Eye (tissue), 1 donor: ENCODE measurements around the gene TMEM54.

Experiments used
- DNase-seq: peaks from one replicate; pipeline ENCODE4 v3.0.0-alpha.2; 2015

The TMEM54 gene

GRCh38 chr1:32877211-32878110 is 23.7 kb downstream of the TMEM54 start:
- no peak for DNase-seq

- DNase-seq: peak; percentile 66
Observed at GRCh38 chr1:32876341-32877210, 24.6 kb downstream of the TMEM54 start.

GRCh38 chr1:32874860-32875752 is 26.1 kb downstream of the TMEM54 start:
- no peak for DNase-seq

GRCh38 chr1:32873484-32873883 is 27.7 kb downstream of the TMEM54 start:
- DNase-seq: no peak

- DNase-seq: no peak
Observed at GRCh38 chr1:32872192-32872460, 29.1 kb downstream of the TMEM54 start.

- DNase-seq: peak; percentile 52
Observed at GRCh38 chr1:32871364-32872191, 29.6 kb downstream of the TMEM54 start.

GRCh38 chr1:32870615-32871363 is 30.4 kb downstream of the TMEM54 start, which contains the start of gene FNDC5:
Gene FNDC5 (minus strand): TSS chr1:32870912.
- DNase-seq: peak; percentile 77

- peak; percentile 44 for DNase-seq
Observed at GRCh38 chr1:32869923-32870614, 31.1 kb downstream of the TMEM54 start.

GRCh38 chr1:32868806-32869455 is 32.3 kb downstream of the TMEM54 start:
- DNase-seq: no peak

GRCh38 chr1:32868085-32868484 is 33.1 kb downstream of the TMEM54 start:
- no peak for DNase-seq

GRCh38 chr1:32867671-32868070 is 33.5 kb downstream of the TMEM54 start:
- no peak for DNase-seq

GRCh38 chr1:32867151-32867550 is 34.0 kb downstream of the TMEM54 start:
- no peak for DNase-seq

- DNase-seq: no peak
Observed at GRCh38 chr1:32865639-32866405, 35.4 kb downstream of the TMEM54 start.

GRCh38 chr1:32864375-32865019 is 36.7 kb downstream of the TMEM54 start:
- no peak for DNase-seq

- no peak for DNase-seq
Observed at GRCh38 chr1:32863881-32864245, 37.3 kb downstream of the TMEM54 start.

- DNase-seq: no peak
Observed at GRCh38 chr1:32863218-32863880, 37.8 kb downstream of the TMEM54 start.

- DNase-seq: no peak
Observed at GRCh38 chr1:32861904-32862695, 39.1 kb downstream of the TMEM54 start.
